Uterus (tissue), 4 donors: Measurements from ENCODE around the gene NT5C3A. TPM values are rescaled to one million over a fixed set of nuclear protein-coding genes. Genes with fewer than 3 reads are reported as not detected.
A peak's percentile ranks its signal among the peaks of the same experiment; 100 is the strongest.

ENCODE experiments used
- DNase-seq, 2 donors: peaks; one replicate each; pipeline ENCODE4 v3.0.0-alpha.2; 2019 to 2020
- H3K27ac ChIP-seq, 2 donors: fragments of 200-600 bp; sonication (generic); 1 replicate in 1 of 2; 2 replicates in 1 of 2; pipeline ENCODE4 v1.5.1; 2016 to 2018
- H3K27me3 ChIP-seq, 2 donors: fragments of 200-600 bp; sonication (generic); one replicate each; pipeline ENCODE4 v1.5.1; 2018 to 2019; ENCODE audit warnings: control low read depth in 1 of 2
- H3K36me3 ChIP-seq, 2 donors: fragments of 200-600 bp; sonication (generic); one replicate each; pipeline ENCODE4 v1.5.1; 2019; ENCODE audit warnings: control low read depth in 1 of 2
- H3K4me1 ChIP-seq, 2 donors: fragments of 200-600 bp; sonication (generic); one replicate each; pipeline ENCODE4 v1.5.1; 2018 to 2019; ENCODE audit warnings: control low read depth in 1 of 2
- H3K4me3 ChIP-seq, 2 donors: fragments of 200-600 bp; sonication (generic); 1 replicate in 1 of 2; 2 replicates in 1 of 2; pipeline ENCODE4 v1.5.1; 2018 to 2019; ENCODE audit warnings: mild to moderate bottlenecking in 1 of 2
- H3K9me3 ChIP-seq, 2 donors: fragments of 200-600 bp; sonication (generic); one replicate each; pipeline ENCODE4 v1.5.1; 2019; ENCODE audit warnings: control low read depth in 1 of 2
- POLR2A ChIP-seq, 2 donors: fragments of 450-650 bp; IDR thresholded peaks; one replicate each; pipeline ENCODE4 v1.6.1; 2016; ENCODE audit warnings: antibody characterized with exemption in 2 of 2, mild to moderate bottlenecking in 1 of 2, moderate library complexity in 1 of 2
- intact Hi-C: fragments of 100-400 bp; cut with DNase I; formaldehyde crosslinking; loops from one replicate; pipeline ENCODE4 v1.15.1; 2023; ENCODE audit warnings: low total_unique reads
- total RNA-seq, 4 donors: library from RNA; depleted of rRNA in 3 of 4; stranded (reverse); fragments of >200 nt in 3 of 4; gene quantifications; one replicate each; pipeline versions ENCODE4 v1.1.0 to v1.2.4, GENCODE V29; 2014 to 2023
- TF ChIP-seq, protein P1 (sequence below), 4 experiments: fragments of 200-600 bp in 2 of 4; fragments of 450-650 bp in 2 of 4; sonication (generic) in 2 of 4; IDR thresholded peaks; one replicate each; pipeline ENCODE4 v1.5.1; 2016 to 2019; ENCODE audit warnings: antibody characterized with exemption in 4 of 4, mild to moderate bottlenecking in 2 of 4, moderate library complexity in 1 of 4
- donor health status: DM: yes; HTN: yes; CAD: no.

The NT5C3A gene
- total RNA-seq, 4 donors from 2014 or later = 21.3 to 50.2 (median 42.1) TPM

DNA sequence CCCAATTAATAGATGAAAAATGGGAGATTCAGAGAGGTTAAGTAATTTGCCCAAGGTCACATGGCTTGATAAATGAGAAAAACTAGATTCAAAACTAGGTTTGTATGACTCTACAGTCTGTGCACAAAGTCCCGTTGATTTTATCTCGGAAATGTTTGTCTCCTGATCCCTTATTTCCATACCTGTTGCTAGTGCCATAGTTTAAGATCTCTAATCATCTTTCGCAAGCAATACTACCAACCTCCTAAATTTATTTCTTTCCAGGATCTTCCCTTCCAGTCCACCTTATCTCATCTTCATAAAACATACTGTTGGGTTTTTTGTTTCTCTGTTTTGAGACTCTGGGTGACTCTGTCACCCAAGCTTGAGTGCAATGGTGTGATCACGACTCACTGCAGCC lies 2.9 kb downstream of the NT5C3A start:
- no peaks in the 10 kb centered on the region for H3K27me3 ChIP-seq
- H3K36me3 ChIP-seq = no peaks in the 10 kb centered on the region
- TF ChIP-seq POLR2A (IDR thresholded peaks at IDR 0.05) = no peak
- TF ChIP-seq, protein P1, sequence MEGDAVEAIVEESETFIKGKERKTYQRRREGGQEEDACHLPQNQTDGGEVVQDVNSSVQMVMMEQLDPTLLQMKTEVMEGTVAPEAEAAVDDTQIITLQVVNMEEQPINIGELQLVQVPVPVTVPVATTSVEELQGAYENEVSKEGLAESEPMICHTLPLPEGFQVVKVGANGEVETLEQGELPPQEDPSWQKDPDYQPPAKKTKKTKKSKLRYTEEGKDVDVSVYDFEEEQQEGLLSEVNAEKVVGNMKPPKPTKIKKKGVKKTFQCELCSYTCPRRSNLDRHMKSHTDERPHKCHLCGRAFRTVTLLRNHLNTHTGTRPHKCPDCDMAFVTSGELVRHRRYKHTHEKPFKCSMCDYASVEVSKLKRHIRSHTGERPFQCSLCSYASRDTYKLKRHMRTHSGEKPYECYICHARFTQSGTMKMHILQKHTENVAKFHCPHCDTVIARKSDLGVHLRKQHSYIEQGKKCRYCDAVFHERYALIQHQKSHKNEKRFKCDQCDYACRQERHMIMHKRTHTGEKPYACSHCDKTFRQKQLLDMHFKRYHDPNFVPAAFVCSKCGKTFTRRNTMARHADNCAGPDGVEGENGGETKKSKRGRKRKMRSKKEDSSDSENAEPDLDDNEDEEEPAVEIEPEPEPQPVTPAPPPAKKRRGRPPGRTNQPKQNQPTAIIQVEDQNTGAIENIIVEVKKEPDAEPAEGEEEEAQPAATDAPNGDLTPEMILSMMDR (IDR thresholded peaks at IDR 0.05) = no peak
- intact Hi-C loops = no loop called here
- H3K4me1 ChIP-seq = peaks cover 0 to 3% of the 10 kb centered on the region in 2 donors
- no peak overlapping the region for H3K4me3 ChIP-seq
- H3K9me3 ChIP-seq = no peaks in the 10 kb centered on the region
- no peak overlapping the region for H3K27ac ChIP-seq
- no peak for DNase-seq

DNA sequence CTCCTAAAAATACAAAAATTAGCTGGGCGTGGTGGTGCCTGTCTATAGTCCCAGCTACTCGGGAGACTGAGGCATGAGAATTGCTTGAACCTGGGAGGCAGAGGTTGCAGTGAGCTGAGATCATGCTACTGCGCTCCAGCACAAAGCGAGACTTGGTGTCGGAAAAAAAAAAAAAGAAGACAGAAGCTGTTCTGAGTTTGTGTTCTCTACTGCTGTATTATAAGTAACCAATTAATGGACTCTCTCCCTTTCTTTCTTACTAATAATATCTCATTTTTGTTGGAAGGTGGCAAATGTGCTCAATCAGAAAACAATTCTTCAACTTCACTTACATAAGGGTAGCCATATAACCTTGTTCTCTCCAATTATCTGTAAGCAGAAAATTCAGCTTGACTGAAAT lies 7.4 kb downstream of the NT5C3A start:
- H3K4me3 ChIP-seq = no peak overlapping the region
- DNase-seq = no peak
- H3K27me3 ChIP-seq = no peaks in the 10 kb centered on the region
- peaks cover 0 to 3% of the 10 kb centered on the region in 2 donors for H3K4me1 ChIP-seq
- intact Hi-C loops = no loop called here
- no peaks in the 10 kb centered on the region for H3K36me3 ChIP-seq
- H3K27ac ChIP-seq = no peak overlapping the region
- no peaks in the 10 kb centered on the region for H3K9me3 ChIP-seq
- TF ChIP-seq, protein P1 (IDR thresholded peaks at IDR 0.05) = no peak
- TF ChIP-seq POLR2A (IDR thresholded peaks at IDR 0.05) = no peak

DNA sequence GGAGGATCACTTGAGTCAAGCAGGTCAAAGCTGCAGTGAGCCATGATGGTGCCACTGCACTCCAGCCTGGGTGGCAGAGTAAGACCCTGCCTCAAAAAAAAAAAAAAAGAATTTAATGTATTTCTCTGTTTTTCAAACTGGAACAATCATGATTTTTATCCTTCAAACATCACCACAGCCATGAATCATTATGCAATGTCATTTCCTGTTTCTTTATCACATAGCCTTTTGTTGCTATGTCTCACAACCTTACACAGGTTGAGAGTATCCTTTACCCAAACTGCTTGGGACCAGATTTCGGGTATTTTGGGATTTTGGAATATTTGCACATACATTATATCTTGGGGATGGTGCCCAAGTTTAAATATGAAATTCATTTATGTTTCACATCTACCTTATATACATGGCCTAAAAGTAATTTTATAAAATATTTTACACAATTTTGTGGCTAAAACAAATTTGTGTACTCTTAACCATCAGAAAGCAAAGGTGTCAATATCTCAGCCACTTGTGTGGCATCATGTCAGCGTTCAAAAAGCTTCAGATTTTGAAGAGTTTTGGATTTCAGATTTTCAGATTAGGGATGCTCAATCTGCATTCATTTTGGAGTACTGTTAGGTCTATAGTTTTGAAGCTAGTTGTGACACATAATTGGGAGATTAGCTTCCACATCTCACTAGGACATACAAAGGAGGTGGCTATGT lies 8.2 kb downstream of the NT5C3A start:
- Histone ChIP-seq H3K27me3 (no peaks in the 10 kb centered on the region), H3K4me1 (no peaks in the 10 kb centered on the region), H3K27ac (no peak overlapping the region), H3K4me3 (no peak overlapping the region), H3K9me3 (no peaks in the 10 kb centered on the region), H3K36me3 (no peaks in the 10 kb centered on the region)
- no peak for DNase-seq
- intact Hi-C loops = no loop called here
- TF ChIP-seq POLR2A (IDR thresholded peaks at IDR 0.05) = no peak
- TF ChIP-seq, protein P1 (IDR thresholded peaks at IDR 0.05) = no peak

DNA sequence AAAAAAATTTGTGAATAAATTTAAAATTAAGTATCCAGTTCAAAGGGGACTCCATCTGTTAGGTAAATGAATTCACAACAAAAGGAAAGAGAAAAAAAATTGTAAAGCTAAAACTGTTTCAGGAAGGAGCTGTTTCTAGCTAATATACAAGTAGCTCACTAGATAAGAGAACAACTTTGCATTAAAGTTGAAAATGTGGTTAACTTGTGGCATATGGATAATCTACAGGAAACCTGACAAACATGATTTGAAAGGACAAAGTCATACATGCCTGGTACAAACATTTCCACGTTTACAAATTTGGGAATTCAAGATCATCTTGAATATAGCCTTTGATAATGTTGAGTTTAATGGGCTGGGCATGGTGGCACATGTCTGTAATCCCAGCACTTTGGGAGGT lies 8.9 kb downstream of the NT5C3A start:
- Histone ChIP-seq H3K4me3 (no peak overlapping the region), H3K27ac (no peak overlapping the region), H3K36me3 (no peaks in the 10 kb centered on the region), H3K27me3 (no peaks in the 10 kb centered on the region), H3K4me1 (no peaks in the 10 kb centered on the region), H3K9me3 (no peaks in the 10 kb centered on the region)
- TF ChIP-seq POLR2A (IDR thresholded peaks at IDR 0.05) = no peak
- TF ChIP-seq, protein P1 (IDR thresholded peaks at IDR 0.05) = no peak
- DNase-seq = no peak
- intact Hi-C loops = no loop called here

DNA sequence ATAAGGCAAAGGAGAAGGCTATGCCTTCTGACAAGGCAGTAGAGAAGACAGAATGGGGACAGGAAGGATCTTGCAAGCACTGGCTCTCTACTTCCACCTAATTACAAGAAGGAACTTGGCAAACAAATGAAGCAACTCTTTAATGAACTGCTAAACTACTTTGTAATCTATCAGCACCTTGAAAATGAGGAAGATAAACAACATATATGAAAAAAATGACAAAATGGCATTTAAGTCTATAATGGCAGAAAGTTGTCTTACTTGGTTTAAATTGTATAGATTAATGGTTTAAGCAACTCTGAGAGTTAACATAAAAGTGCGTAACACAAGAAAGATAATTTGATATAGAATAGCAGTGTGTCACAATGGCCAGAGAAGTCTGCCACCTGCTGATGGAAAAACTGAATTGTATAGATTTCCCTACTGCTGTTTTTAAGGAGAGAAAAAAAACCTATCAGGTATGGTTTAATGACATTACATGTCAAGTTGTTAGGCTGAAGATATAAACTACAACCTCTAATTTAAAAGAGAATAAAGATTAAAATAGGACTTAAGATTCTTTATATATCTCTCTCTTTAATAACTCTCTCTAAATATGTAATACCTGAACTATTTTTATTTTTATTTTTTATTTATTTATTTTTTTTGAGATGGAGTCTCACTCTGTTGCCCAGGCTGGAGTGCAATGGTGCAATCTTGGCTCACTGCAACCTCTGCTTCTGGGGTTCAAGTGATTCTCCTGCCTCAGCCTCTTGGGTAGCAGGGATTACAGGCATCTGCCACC lies 11.8 kb downstream of the NT5C3A start:
- Histone ChIP-seq H3K27ac (peak overlapping the region; percentile 15 to 75), H3K4me1 (no peaks in the 10 kb centered on the region), H3K36me3 (no peaks in the 10 kb centered on the region), H3K27me3 (no peaks in the 10 kb centered on the region), H3K9me3 (no peaks in the 10 kb centered on the region), H3K4me3 (no peak overlapping the region)
- TF ChIP-seq, protein P1 (IDR thresholded peaks at IDR 0.05) = peak; percentile 54 to 75 (median 70)
- no peak for TF ChIP-seq POLR2A (IDR thresholded peaks at IDR 0.05)
- DNase-seq = no peak
- intact Hi-C loops = no loop called here
